GM21576 (cell line): Measurements from ENCODE around the gene PPA2.
"Not testable (repeated sequence)": the region's sequence is repeated elsewhere in the genome, so short reads cannot be mapped to it uniquely, and the experiment has no call there.

Source experiments
- ATAC-seq: cut with Tn5 transposase; IDR thresholded peaks from one replicate; pipeline ENCODE4 v1.9.1; 2021; ENCODE audit warnings: mild to moderate bottlenecking, moderate library complexity; ENCODE audit not compliant: unreplicated experiment

Gene PPA2

GRCh38 chr4:105473324-105474098 is at the start of gene PPA2:
PPA2 (minus strand) TSS chr4:105474062; CDS start chr4:105474050, 12 bp downstream.
- ATAC-seq = peak; percentile 83

- peak; percentile 80 for ATAC-seq
Measured at GRCh38 chr4:105520819-105521790, 47.2 kb upstream of the PPA2 start.

- ATAC-seq = no peak
Measured at GRCh38 chr4:105510245-105510644, 36.4 kb upstream of the PPA2 start.

- no peak for ATAC-seq
Measured at GRCh38 chr4:105509714-105510113, 35.9 kb upstream of the PPA2 start.

- peak; percentile 96 for ATAC-seq
Measured at GRCh38 chr4:105509291-105509690, 35.4 kb upstream of the PPA2 start.

- no peak for ATAC-seq
Measured at GRCh38 chr4:105504744-105505143, 30.9 kb upstream of the PPA2 start.

GRCh38 chr4:105503484-105503883 is 29.6 kb upstream of the PPA2 start:
- no peak for ATAC-seq

GRCh38 chr4:105496899-105497298 is 23.0 kb upstream of the PPA2 start:
- ATAC-seq = no peak

GRCh38 chr4:105495667-105496066 is 21.8 kb upstream of the PPA2 start:
- ATAC-seq = no peak

GRCh38 chr4:105490523-105490922 is 16.7 kb upstream of the PPA2 start:
- no peak for ATAC-seq

- ATAC-seq = no peak
Measured at GRCh38 chr4:105483840-105484239, 10.0 kb upstream of the PPA2 start.

- no peak for ATAC-seq
Measured at GRCh38 chr4:105474099-105474518, 247 bp upstream of the PPA2 start.

- ATAC-seq = peak; percentile 17
Measured at GRCh38 chr4:105472871-105473323, 965 bp downstream of the PPA2 start.

- peak; percentile 35 for ATAC-seq
Measured at GRCh38 chr4:105471566-105472176, 2.2 kb downstream of the PPA2 start.

- no peak for ATAC-seq
Measured at GRCh38 chr4:105470766-105471165, 3.1 kb downstream of the PPA2 start.

GRCh38 chr4:105469736-105470135 is 4.1 kb downstream of the PPA2 start:
- ATAC-seq = no peak

GRCh38 chr4:105466580-105466979 is 7.3 kb downstream of the PPA2 start:
- ATAC-seq = no peak

- not testable (repeated sequence) for ATAC-seq
Measured at GRCh38 chr4:105464563-105464962, 9.3 kb downstream of the PPA2 start.

GRCh38 chr4:105462576-105462975 is 11.3 kb downstream of the PPA2 start:
- no peak for ATAC-seq

- ATAC-seq = no peak
Measured at GRCh38 chr4:105461621-105462382, 12.1 kb downstream of the PPA2 start.
